ENCODE results near the gene PERCC1. TPM values are rescaled to one million over a fixed set of nuclear protein-coding genes. Genes with fewer than 3 reads are reported as not detected.

Gene PERCC1
- total and polyA plus RNA-seq, 2 donors (not counting 1 experiment from before 2014, with no cell fraction given): not detected

DNA sequence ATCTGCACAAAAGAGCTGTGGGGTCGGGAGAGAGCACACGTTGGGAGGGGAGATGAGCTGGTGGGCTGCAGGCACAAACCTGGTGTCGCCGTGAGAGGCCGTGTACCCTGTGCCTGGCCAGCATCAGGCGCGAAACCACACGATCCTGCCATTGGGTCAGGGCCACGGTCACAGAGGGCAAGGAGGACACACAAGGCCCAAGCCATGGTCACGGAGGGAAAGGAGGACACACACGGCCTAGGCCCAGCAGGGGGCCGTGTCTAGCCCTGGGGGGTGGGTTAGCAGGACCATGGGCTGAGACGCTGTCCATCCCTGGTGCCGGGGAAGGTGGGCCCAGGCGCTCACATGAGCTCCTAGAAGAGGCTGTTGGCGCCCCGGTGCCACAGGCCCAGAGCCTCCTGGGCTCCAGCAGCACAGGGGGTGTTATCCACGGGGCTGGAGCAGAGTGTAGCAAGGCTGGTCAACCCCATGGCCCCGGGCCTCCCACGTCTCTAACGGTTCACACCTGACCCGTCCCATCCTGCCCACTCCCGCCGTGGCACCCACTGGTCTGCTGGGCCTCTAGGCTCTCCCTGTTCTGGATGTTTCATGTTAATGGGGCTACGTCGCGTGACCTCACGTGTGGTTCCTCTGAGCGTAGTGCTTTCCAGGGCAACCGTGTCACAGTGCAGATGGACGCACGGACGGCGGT is 21.0 kb downstream of the PERCC1 start:
- no peak overlapping the region for H3K27ac ChIP-seq (ENCODE audit: insufficient read depth, low read length)

DNA sequence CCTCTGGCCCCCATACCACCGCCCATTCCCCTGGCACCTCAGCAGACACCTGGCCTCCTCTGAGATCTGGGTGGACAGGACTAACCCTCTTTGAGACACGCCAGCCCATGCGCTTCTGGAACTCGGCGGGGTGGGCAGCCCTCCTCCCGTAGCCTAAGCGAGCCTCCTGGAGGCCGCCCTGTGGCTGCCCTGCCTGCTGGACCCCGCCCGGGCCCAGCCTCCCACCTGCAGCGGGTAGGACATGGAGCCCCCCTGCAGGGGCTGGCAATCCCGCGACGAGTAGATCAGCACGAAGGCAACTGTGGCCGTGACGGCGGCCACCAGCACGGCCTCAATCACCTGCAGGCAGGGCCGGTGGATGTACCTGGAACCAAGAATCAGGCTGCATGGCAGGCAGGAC is 21.7 kb downstream of the PERCC1 start:
- Histone ChIP-seq H3K9ac (ENCODE audit: insufficient read depth, low read length) (no peak overlapping the region), H3K27ac (ENCODE audit: insufficient read depth, low read length) (no peak overlapping the region), H3K36me3 (ENCODE audit: control insufficient read depth, insufficient read depth, low read length) (peaks cover 16% of the 10 kb centered on the region), H4K20me1 (ENCODE audit: control insufficient read depth, extremely low read depth, insufficient read depth, low read length) (no peaks in the 10 kb centered on the region), H3K79me2 (ENCODE audit: control insufficient read depth, insufficient read depth, low read length) (no peaks in the 10 kb centered on the region), H3K4me1 (ENCODE audit: control insufficient read depth, extremely low read depth, insufficient read depth, low read length) (no peaks in the 10 kb centered on the region), H3K4me2 (ENCODE audit: extremely low read depth, insufficient read depth, low read length) (no peak overlapping the region), H3K9me3 (ENCODE audit: control insufficient read depth, insufficient read depth, low read depth, low read length) (no peaks in the 10 kb centered on the region), H3K27me3 (ENCODE audit: control insufficient read depth, insufficient read depth, low read length) (no peaks in the 10 kb centered on the region), H3K4me3 (replicated peaks in 1 of 4; ENCODE audit: control extremely low read depth in 1 of 4, insufficient read depth in 1 of 4, low read depth in 3 of 4, low read length in 4 of 4) (no peak overlapping the region), H2AFZ (ENCODE audit: low read length) (no peak overlapping the region)
- TF ChIP-seq EZH2 (IDR thresholded peaks at IDR 0.05; ENCODE audit: low read length, missing control alignments): no peak
- TF ChIP-seq, protein P1, sequence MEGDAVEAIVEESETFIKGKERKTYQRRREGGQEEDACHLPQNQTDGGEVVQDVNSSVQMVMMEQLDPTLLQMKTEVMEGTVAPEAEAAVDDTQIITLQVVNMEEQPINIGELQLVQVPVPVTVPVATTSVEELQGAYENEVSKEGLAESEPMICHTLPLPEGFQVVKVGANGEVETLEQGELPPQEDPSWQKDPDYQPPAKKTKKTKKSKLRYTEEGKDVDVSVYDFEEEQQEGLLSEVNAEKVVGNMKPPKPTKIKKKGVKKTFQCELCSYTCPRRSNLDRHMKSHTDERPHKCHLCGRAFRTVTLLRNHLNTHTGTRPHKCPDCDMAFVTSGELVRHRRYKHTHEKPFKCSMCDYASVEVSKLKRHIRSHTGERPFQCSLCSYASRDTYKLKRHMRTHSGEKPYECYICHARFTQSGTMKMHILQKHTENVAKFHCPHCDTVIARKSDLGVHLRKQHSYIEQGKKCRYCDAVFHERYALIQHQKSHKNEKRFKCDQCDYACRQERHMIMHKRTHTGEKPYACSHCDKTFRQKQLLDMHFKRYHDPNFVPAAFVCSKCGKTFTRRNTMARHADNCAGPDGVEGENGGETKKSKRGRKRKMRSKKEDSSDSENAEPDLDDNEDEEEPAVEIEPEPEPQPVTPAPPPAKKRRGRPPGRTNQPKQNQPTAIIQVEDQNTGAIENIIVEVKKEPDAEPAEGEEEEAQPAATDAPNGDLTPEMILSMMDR (conservative IDR thresholded peaks at IDR 0.05 in 1 of 2, IDR thresholded peaks at IDR 0.05 in 1 of 2; ENCODE audit: low read depth in 1 of 2, low read length in 2 of 2): no peak
- no peak for DNase-seq (ENCODE audit: low read depth in 2 of 2)

More for the DNA sequence above, 21.0 kb downstream of the PERCC1 start:
- no peak for DNase-seq (ENCODE audit: low read depth in 2 of 2)
- Histone ChIP-seq H3K9ac (ENCODE audit: insufficient read depth, low read length) (no peak overlapping the region), H3K9me3 (ENCODE audit: control insufficient read depth, insufficient read depth, low read depth, low read length) (no peaks in the 10 kb centered on the region), H3K27me3 (ENCODE audit: control insufficient read depth, insufficient read depth, low read length) (no peaks in the 10 kb centered on the region), H3K4me3 (replicated peaks in 1 of 4; ENCODE audit: control extremely low read depth in 1 of 4, insufficient read depth in 1 of 4, low read depth in 3 of 4, low read length in 4 of 4) (no peak overlapping the region), H2AFZ (ENCODE audit: low read length) (no peak overlapping the region), H3K4me2 (ENCODE audit: extremely low read depth, insufficient read depth, low read length) (no peak overlapping the region), H3K36me3 (ENCODE audit: control insufficient read depth, insufficient read depth, low read length) (peaks cover 17% of the 10 kb centered on the region), H3K79me2 (ENCODE audit: control insufficient read depth, insufficient read depth, low read length) (no peaks in the 10 kb centered on the region), H3K4me1 (ENCODE audit: control insufficient read depth, extremely low read depth, insufficient read depth, low read length) (no peaks in the 10 kb centered on the region), H4K20me1 (ENCODE audit: control insufficient read depth, extremely low read depth, insufficient read depth, low read length) (no peaks in the 10 kb centered on the region)
- TF ChIP-seq, protein P1 (conservative IDR thresholded peaks at IDR 0.05 in 1 of 2, IDR thresholded peaks at IDR 0.05 in 1 of 2; ENCODE audit: low read depth in 1 of 2, low read length in 2 of 2): no peak
- no peak for TF ChIP-seq EZH2 (IDR thresholded peaks at IDR 0.05; ENCODE audit: low read length, missing control alignments)

DNA sequence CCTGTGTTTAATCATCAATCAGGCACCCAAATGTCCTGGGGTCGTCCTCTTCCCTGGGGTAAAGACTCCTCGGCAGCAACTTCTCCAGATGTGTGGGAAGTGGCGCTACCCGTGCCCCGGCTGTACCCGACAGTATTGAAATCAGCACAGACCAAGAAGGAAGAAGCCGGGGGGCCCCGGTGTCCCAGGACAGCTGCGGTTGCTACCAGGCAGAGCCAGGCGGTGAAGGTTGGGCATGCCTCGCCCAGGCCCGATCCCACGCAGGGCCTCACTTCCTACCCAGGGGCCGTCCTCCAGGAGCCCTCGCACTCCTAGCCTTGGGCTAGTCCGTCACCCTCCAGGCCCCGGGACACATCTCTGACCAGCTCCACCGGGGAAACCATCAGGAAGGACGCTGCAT is 22.4 kb downstream of the PERCC1 start:
- H3K4me3 ChIP-seq (replicated peaks in 1 of 4; ENCODE audit: control extremely low read depth in 1 of 4, insufficient read depth in 1 of 4, low read depth in 3 of 4, low read length in 4 of 4): no peak overlapping the region
- no peaks in the 10 kb centered on the region for H3K4me1 ChIP-seq (ENCODE audit: control insufficient read depth, extremely low read depth, insufficient read depth, low read length)
- H3K4me2 ChIP-seq (ENCODE audit: extremely low read depth, insufficient read depth, low read length): no peak overlapping the region
- no peak overlapping the region for H2AFZ ChIP-seq (ENCODE audit: low read length)
- no peak for DNase-seq (ENCODE audit: low read depth in 2 of 2)
- H4K20me1 ChIP-seq (ENCODE audit: control insufficient read depth, extremely low read depth, insufficient read depth, low read length): no peaks in the 10 kb centered on the region
- H3K27ac ChIP-seq (ENCODE audit: insufficient read depth, low read length): no peak overlapping the region
- H3K9ac ChIP-seq (ENCODE audit: insufficient read depth, low read length): no peak overlapping the region
- no peaks in the 10 kb centered on the region for H3K79me2 ChIP-seq (ENCODE audit: control insufficient read depth, insufficient read depth, low read length)
- H3K9me3 ChIP-seq (ENCODE audit: control insufficient read depth, insufficient read depth, low read depth, low read length): no peaks in the 10 kb centered on the region
- no peak for TF ChIP-seq EZH2 (IDR thresholded peaks at IDR 0.05; ENCODE audit: low read length, missing control alignments)
- TF ChIP-seq, protein P1 (conservative IDR thresholded peaks at IDR 0.05 in 1 of 2, IDR thresholded peaks at IDR 0.05 in 1 of 2; ENCODE audit: low read depth in 1 of 2, low read length in 2 of 2): no peak
- no peaks in the 10 kb centered on the region for H3K27me3 ChIP-seq (ENCODE audit: control insufficient read depth, insufficient read depth, low read length)
- H3K36me3 ChIP-seq (ENCODE audit: control insufficient read depth, insufficient read depth, low read length): peaks cover 13% of the 10 kb centered on the region
